K562 (cell line): ENCODE data around the gene LANCL3. TPM values are rescaled to one million over a fixed set of nuclear protein-coding genes. Genes with fewer than 3 reads are reported as not detected.

Experiments
- ATAC-seq: fragments of 200-7000 bp; cut with Tn5 transposase; 3 replicates; pipeline ENCODE4 v1.9.1; 2020; ENCODE audit warnings: moderate library complexity
- BruUV-seq: library from RNA; stranded (reverse); fragments of 400-500 nt; replicated peaks from 2 replicates; lab custom pipeline; 2021; lab: Mats Ljungman, UMichigan
- CTCF ChIA-PET: fragments of 300-600 bp; formaldehyde crosslinking; extraction: SDS; loops from one replicate; lab custom pipeline; 2021; ENCODE audit warnings: low intra/inter-chr PET ratio; lab: Yijun Ruan, JAX
- POLR2A ChIA-PET: fragments of 300-600, 350-650 bp; sonication (Branson Sonifier 250); formaldehyde crosslinking; extraction: SDS; loops from one replicate; lab custom pipeline; 2021; ENCODE audit warnings: antibody characterized with exemption, inconsistent platforms; lab: Yijun Ruan, JAX
- DNase-seq, 4 experiments: peaks; one replicate each; pipeline versions ENCODE4 v3.0.0 to v3.0.0-alpha.2; 2011 to 2018; ENCODE audit warnings: low spot score in 3 of 4, mixed read lengths in 3 of 4; ENCODE audit errors: extremely low read depth in 1 of 4
- FAIRE-seq: peaks from 2 replicates; lab custom pipeline; 2011; peaks lifted over from hg19 to GRCh38; lab: Jason Lieb, UNC
- H2AFZ ChIP-seq: 2 replicates; pipeline ENCODE4 v1.6.0; 2011; ENCODE audit warnings: low read depth, low read length, control low read depth, inconsistent platforms
- H3K27ac ChIP-seq: fragments of 200-600 bp; 3 replicates; pipeline ENCODE4 v1.8.0; 2011; ENCODE audit warnings: low read depth, mild to moderate bottlenecking, control low read depth, inconsistent platforms, low read length, moderate library complexity, mixed read lengths; ENCODE audit errors: extremely low read depth
- H3K27me3 ChIP-seq, 2 experiments: fragments of 300-600 bp in 1 of 2; 2 replicates in 1 of 2; 3 replicates in 1 of 2; pipeline versions ENCODE4 v1.6.0 to v1.8.0; 2011; ENCODE audit warnings: inconsistent platforms in 2 of 2, low read length in 2 of 2, mild to moderate bottlenecking in 1 of 2, mixed read lengths in 1 of 2, moderate library complexity in 1 of 2; ENCODE audit not compliant: control insufficient read depth in 2 of 2, insufficient read depth in 2 of 2
- H3K36me3 ChIP-seq: fragments of 300-600 bp; 3 replicates; pipeline ENCODE4 v1.8.0; 2011; ENCODE audit warnings: mild to moderate bottlenecking, low read length, inconsistent platforms; ENCODE audit not compliant: control insufficient read depth, insufficient read depth
- H3K4me1 ChIP-seq, 2 experiments: fragments of 200-600 bp in 1 of 2; replicated peaks in 1 of 2; 2 replicates in 1 of 2; 3 replicates in 1 of 2; pipeline versions ENCODE4 v1.5.1 to v1.8.0; 2011; ENCODE audit warnings: inconsistent platforms in 2 of 2, low read length in 2 of 2, mild to moderate bottlenecking in 1 of 2, mixed read lengths in 1 of 2, moderate library complexity in 1 of 2; ENCODE audit not compliant: control insufficient read depth in 2 of 2, insufficient read depth in 2 of 2
- H3K4me2 ChIP-seq: 2 replicates; pipeline ENCODE4 v1.6.1; 2011; ENCODE audit warnings: low read length, control low read depth, inconsistent platforms, mixed read lengths; ENCODE audit not compliant: insufficient read depth
- H3K4me3 ChIP-seq: fragments of 200-600 bp; sonication (generic), shearing (Covaris generic); 2 replicates; pipeline ENCODE4 v1.5.1; 2016; ENCODE audit warnings: control low read depth, inconsistent platforms
- H3K79me2 ChIP-seq: fragments of 200-600 bp; 3 replicates; pipeline ENCODE4 v1.8.0; 2011; ENCODE audit warnings: low read length, inconsistent platforms; ENCODE audit not compliant: control insufficient read depth, insufficient read depth
- H3K9ac ChIP-seq, 2 experiments: 2 replicates each; pipeline versions ENCODE4 v1.6.0 to v1.6.1; 2011; ENCODE audit warnings: low read depth in 2 of 2, low read length in 2 of 2, control low read depth in 1 of 2, inconsistent platforms in 1 of 2, mild to moderate bottlenecking in 1 of 2, mixed read lengths in 1 of 2; ENCODE audit not compliant: insufficient read depth in 1 of 2
- H3K9me1 ChIP-seq: one replicate; pipeline ENCODE4 v1.6.0; 2011; ENCODE audit warnings: inconsistent platforms, mild to moderate bottlenecking, low read length, moderate library complexity; ENCODE audit not compliant: control insufficient read depth, insufficient read depth
- H3K9me3 ChIP-seq: replicated peaks from 2 replicates; pipeline ENCODE4 v1.5.1; 2011; ENCODE audit warnings: low read depth, low read length, inconsistent platforms; ENCODE audit not compliant: control insufficient read depth, insufficient read depth
- H4K20me1 ChIP-seq: replicated peaks from 2 replicates; pipeline ENCODE4 v1.6.1; 2011; ENCODE audit warnings: low read length, inconsistent platforms, mixed read lengths; ENCODE audit not compliant: control insufficient read depth, insufficient read depth
- CHD1 ChIP-seq: fragments of 200-600 bp; sonication (generic); IDR thresholded peaks from one replicate; pipeline ENCODE4 v1.6.1; 2012; ENCODE audit warnings: mild to moderate bottlenecking, moderate library complexity, low read length, inconsistent platforms
- CREM ChIP-seq: IDR thresholded peaks from 2 replicates; pipeline ENCODE4 v1.6.1; 2014; ENCODE audit warnings: antibody characterized with exemption, low read depth
- HDAC1 ChIP-seq, 2 experiments: fragments of 450-650 bp; IDR thresholded peaks; 2 replicates each; pipeline ENCODE4 v1.6.1; 2016 to 2017; ENCODE audit warnings: inconsistent platforms in 1 of 2, mild to moderate bottlenecking in 1 of 2, moderate library complexity in 1 of 2
- KDM1A ChIP-seq, 2 experiments: fragments of 450-650 bp; IDR thresholded peaks; 2 replicates each; pipeline ENCODE4 v1.6.1; 2016; ENCODE audit warnings: mild to moderate bottlenecking in 2 of 2
- MAFF ChIP-seq: IDR thresholded peaks from 2 replicates; pipeline ENCODE4 v1.6.1; 2012; ENCODE audit warnings: low read length, improper control_type of control experiment
- MAFG ChIP-seq: fragments of 450-650 bp; conservative IDR thresholded peaks from 2 replicates; pipeline ENCODE4 v1.6.1; 2016; ENCODE audit warnings: missing genetic modification characterization, missing compliant biosample characterization
- MAFK ChIP-seq: IDR thresholded peaks from 2 replicates; pipeline ENCODE4 v1.6.1; 2011; ENCODE audit warnings: low read length, improper control_type of control experiment
- NEUROD1 ChIP-seq: fragments of 150-350 bp; IDR thresholded peaks from 2 replicates; pipeline ENCODE4 v1.6.1; 2014; ENCODE audit warnings: borderline replicate concordance, low read length, low read depth; ENCODE audit not compliant: partially characterized antibody
- NONO ChIP-seq, 2 experiments: fragments of 200-400 bp in 1 of 2; fragments of 450-650 bp in 1 of 2; formaldehyde crosslinking in 1 of 2; IDR thresholded peaks; 2 replicates each; pipeline ENCODE4 v1.6.1; 2017; ENCODE audit warnings: low read depth in 2 of 2, mild to moderate bottlenecking in 2 of 2, moderate library complexity in 2 of 2, low read length in 1 of 2
- RFX1 ChIP-seq: fragments of 450-650 bp; IDR thresholded peaks from 2 replicates; pipeline ENCODE4 v1.6.1; 2016; ENCODE audit warnings: mild to moderate bottlenecking, moderate library complexity
- TBL1XR1 ChIP-seq, 2 experiments: IDR thresholded peaks; 2 replicates each; pipeline ENCODE4 v1.6.1; 2012; ENCODE audit warnings: improper control_type of control experiment in 2 of 2, low read length in 2 of 2, mild to moderate bottlenecking in 1 of 2
- ZNF134 ChIP-seq: fragments of 250-450 bp; sonication (Bioruptor Pico); conservative IDR thresholded peaks from 2 replicates; pipeline ENCODE4 v1.4.0; 2020
- ZNF3 ChIP-seq: fragments of 250-450 bp; sonication (Bioruptor Pico); IDR thresholded peaks from 2 replicates; pipeline ENCODE4 v1.5.0; 2021; ENCODE audit warnings: mild to moderate bottlenecking, moderate library complexity
- ZNF316 ChIP-seq: fragments of 450-650 bp; IDR thresholded peaks from 2 replicates; pipeline ENCODE4 v1.6.1; 2016
- WGBS: fragments of 100-300 bp; shearing (Covaris generic); methylation state at CpG from one replicate; pipeline ENCODE4 v1.1.6; 2016; ENCODE audit warnings: low coverage, mixed read lengths; ENCODE audit not compliant: insufficient coverage; ENCODE audit errors: missing lambda C conversion rate; 5-methylcytosine and 5-hydroxymethylcytosine counted together
- in situ Hi-C: fragments of 300-500 bp; cut with MboI; formaldehyde crosslinking; loops from 4 replicates; pipeline ENCODE4 v1.15.0; 2018; ENCODE audit warnings: inconsistent platforms, mixed read lengths
- intact Hi-C: fragments of 100-400 bp; cut with micrococcal nuclease; formaldehyde crosslinking; loops from 2 replicates; pipeline ENCODE4 v1.14.2; 2022
- polyA plus RNA-seq, 8 experiments: library from polyadenylated mRNA; depleted of rRNA in 4 of 8; stranded (reverse) in 5 of 8; unstranded in 3 of 8; fragments of >200 nt; fragmentation: Nextera tagmentation in 2 of 8; fragmentation: Illumina TruSeq in 1 of 8; extraction: Ambion mirVana in 2 of 8; extraction: Trizol in 1 of 8; gene quantifications; 2 replicates each; pipeline versions ENCODE4 v1.2.1 to v1.2.3, GENCODE V29; 2011 to 2014; ENCODE audit warnings: inconsistent platforms in 1 of 8, missing spikeins in 1 of 8
- total RNA-seq, 7 experiments: library from RNA; depleted of rRNA in 6 of 7; stranded (reverse); fragments of >200 nt in 6 of 7; fragmentation: Illumina TruSeq in 2 of 7; extraction: Trizol in 2 of 7; gene quantifications; 2 replicates each; pipeline versions ENCODE4 v1.2.1 to v1.2.3, GENCODE V29; 2011 to 2021; ENCODE audit warnings: low replicate concordance in 1 of 7
- TF ChIP-seq, protein P1 (sequence below), 3 experiments: fragments of 200-800 bp in 1 of 3; fragments of 250-450 bp in 1 of 3; fragments of 450-650 bp in 1 of 3; sonication (Bioruptor Pico) in 1 of 3; sonication (Bioruptor generic) in 1 of 3; formaldehyde crosslinking in 1 of 3; IDR thresholded peaks; 2 replicates each; pipeline versions ENCODE4 v1.6.1 to v1.8.0; 2016 to 2022; ENCODE audit warnings: mild to moderate bottlenecking in 2 of 3, missing genetic modification characterization in 2 of 3, missing compliant biosample characterization in 1 of 3, moderate library complexity in 1 of 3

LANCL3 gene
- total and polyA plus RNA-seq, 9 of the 15 experiments (the other 6 are each of a cell fraction or from before 2014, with no cell fraction given): 0.41 to 1.5 (median 0.58) TPM

- no peaks in the 10 kb centered on the region for H3K79me2 ChIP-seq
- ChIA-PET CTCF (no interaction called here), POLR2A (no interaction called here)
- H3K4me1 ChIP-seq: no peaks in the 10 kb centered on the region
- H3K36me3 ChIP-seq: no peaks in the 10 kb centered on the region
- in situ Hi-C loops: no loop called here
- H3K27me3 ChIP-seq: no peaks in the 10 kb centered on the region
- no peaks in the 10 kb centered on the region for H3K9me1 ChIP-seq
- no peak for FAIRE-seq
- no peak overlapping the region for H3K9ac ChIP-seq
- ATAC-seq: no peak
- no peak overlapping the region for H3K27ac ChIP-seq
- no peaks in the 10 kb centered on the region for H3K9me3 ChIP-seq
- WGBS: 27% methylated on average over 1 of the region's 1 CpG
- intact Hi-C loops: loop anchor here (5.0 kb wide), 1 partner anchor 200 kb away; no protein-coding TSS in a partner anchor
- DNase-seq: no peak
- H3K4me3 ChIP-seq: no peak overlapping the region
- no TSS peak for BruUV-seq
- no peak overlapping the region for H3K4me2 ChIP-seq
- TF ChIP-seq HDAC1 (IDR thresholded peaks at IDR 0.05) (0 out of 4 replicates have a peak, but pooled peaks of 1 of the 2 experiments have one; percentile 27), ZNF3 (CRISPR knock-in tag) (no peak), NONO (IDR thresholded peaks at IDR 0.05; ENCODE audit: low read depth in 2 of 2, low read length in 1 of 2) (no peak), KDM1A (IDR thresholded peaks at IDR 0.05) (peak; percentile 65 to 68; a peak in 3 of 4 replicates)
- TF ChIP-seq, all 486 proteins: peak for 2
- no peak overlapping the region for H2AFZ ChIP-seq
- H4K20me1 ChIP-seq: no peaks in the 10 kb centered on the region
Measured at GRCh38 chrX:37627602-37628001, 56.1 kb downstream of the LANCL3 start.

DNA sequence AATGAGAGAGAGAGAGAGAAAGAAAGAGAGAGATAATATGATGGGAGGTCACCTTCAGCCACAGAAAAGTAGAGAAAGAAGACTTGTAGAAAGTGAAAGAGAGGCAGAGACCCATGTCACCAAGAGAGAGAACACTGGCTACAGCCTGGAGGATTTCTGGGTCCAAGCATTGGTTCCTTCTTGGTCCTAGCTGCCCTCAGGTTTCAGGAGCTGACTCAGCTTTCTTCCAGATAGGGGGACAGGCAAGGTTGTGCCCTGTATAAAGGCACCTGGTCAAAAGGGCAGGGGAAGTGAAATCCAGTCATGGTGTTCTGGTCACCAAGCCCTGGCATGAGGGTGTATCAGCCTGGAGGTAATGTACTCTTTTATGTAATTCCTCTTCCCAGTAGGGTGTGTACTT is 66.6 kb downstream of the LANCL3 start:
- ATAC-seq (peak; percentile 75), DNase-seq (no peak), FAIRE-seq (no peak)
- H3K9ac ChIP-seq: no peak overlapping the region
- no peaks in the 10 kb centered on the region for H4K20me1 ChIP-seq
- H3K79me2 ChIP-seq: no peaks in the 10 kb centered on the region
- no peaks in the 10 kb centered on the region for H3K36me3 ChIP-seq
- H3K9me1 ChIP-seq: no peaks in the 10 kb centered on the region
- no peak overlapping the region for H3K27ac ChIP-seq
- in situ Hi-C loops: no loop called here
- ChIA-PET CTCF (no interaction called here), POLR2A (interaction anchor here (0.7 kb wide), 1 partner anchor 16 kb away, joined by 4 read pairs; no protein-coding TSS in a partner anchor)
- no peaks in the 10 kb centered on the region for H3K9me3 ChIP-seq
- no peak overlapping the region for H3K4me3 ChIP-seq
- no peak overlapping the region for H3K4me2 ChIP-seq
- 0 out of 2 replicates have a peak overlapping the region, but pooled peaks have one; percentile 44 for H2AFZ ChIP-seq
- no TSS peak for BruUV-seq
- H3K4me1 ChIP-seq: peaks cover 0 to 6% of the 10 kb centered on the region in 2 experiments; a peak in 2 of 5 replicates
- intact Hi-C loops: no loop called here
- H3K27me3 ChIP-seq: no peaks in the 10 kb centered on the region
- no peak for TF ChIP-seq CHD1
- TF ChIP-seq, protein P1, sequence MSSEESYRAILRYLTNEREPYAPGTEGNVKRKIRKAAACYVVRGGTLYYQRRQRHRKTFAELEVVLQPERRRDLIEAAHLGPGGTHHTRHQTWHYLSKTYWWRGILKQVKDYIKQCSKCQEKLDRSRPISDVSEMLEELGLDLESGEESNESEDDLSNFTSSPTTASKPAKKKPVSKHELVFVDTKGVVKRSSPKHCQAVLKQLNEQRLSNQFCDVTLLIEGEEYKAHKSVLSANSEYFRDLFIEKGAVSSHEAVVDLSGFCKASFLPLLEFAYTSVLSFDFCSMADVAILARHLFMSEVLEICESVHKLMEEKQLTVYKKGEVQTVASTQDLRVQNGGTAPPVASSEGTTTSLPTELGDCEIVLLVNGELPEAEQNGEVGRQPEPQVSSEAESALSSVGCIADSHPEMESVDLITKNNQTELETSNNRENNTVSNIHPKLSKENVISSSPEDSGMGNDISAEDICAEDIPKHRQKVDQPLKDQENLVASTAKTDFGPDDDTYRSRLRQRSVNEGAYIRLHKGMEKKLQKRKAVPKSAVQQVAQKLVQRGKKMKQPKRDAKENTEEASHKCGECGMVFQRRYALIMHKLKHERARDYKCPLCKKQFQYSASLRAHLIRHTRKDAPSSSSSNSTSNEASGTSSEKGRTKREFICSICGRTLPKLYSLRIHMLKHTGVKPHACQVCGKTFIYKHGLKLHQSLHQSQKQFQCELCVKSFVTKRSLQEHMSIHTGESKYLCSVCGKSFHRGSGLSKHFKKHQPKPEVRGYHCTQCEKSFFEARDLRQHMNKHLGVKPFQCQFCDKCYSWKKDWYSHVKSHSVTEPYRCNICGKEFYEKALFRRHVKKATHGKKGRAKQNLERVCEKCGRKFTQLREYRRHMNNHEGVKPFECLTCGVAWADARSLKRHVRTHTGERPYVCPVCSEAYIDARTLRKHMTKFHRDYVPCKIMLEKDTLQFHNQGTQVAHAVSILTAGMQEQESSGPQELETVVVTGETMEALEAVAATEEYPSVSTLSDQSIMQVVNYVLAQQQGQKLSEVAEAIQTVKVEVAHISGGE (CRISPR knock-in tag; IDR thresholded peaks at IDR 0.05): no peak
- TF ChIP-seq ZNF134 (CRISPR knock-in tag): no peak
- TF ChIP-seq MAFF: peak; percentile 69
- no peak for TF ChIP-seq NEUROD1
- no peak for TF ChIP-seq RFX1
- TF ChIP-seq CREM: no peak
- TF ChIP-seq MAFK: peak; percentile 53; the same call in 1 of the 2 replicates
- peak; percentile 86 for TF ChIP-seq ZNF316
- no peak for TF ChIP-seq TBL1XR1 (IDR thresholded peaks at IDR 0.05; ENCODE audit: low read length in 2 of 2)
- peak; percentile 75 for TF ChIP-seq MAFG
